Liver (tissue), 9 donors: ENCODE results near the gene CNKSR3. TPM values are rescaled to one million over a fixed set of nuclear protein-coding genes. Genes with fewer than 3 reads are reported as not detected.

Experiments used
- DNase-seq: peaks from one replicate; pipeline ENCODE4 v3.0.0-alpha.2; 2017; ENCODE audit warnings: low spot score
- H3K27ac ChIP-seq, 2 donors: one replicate each; pipeline ENCODE4 v1.7.0; 2013; ENCODE audit warnings: inconsistent platforms in 2 of 2, low read length in 2 of 2, control low read depth in 1 of 2, low read depth in 1 of 2, mild to moderate bottlenecking in 1 of 2
- H3K27me3 ChIP-seq, 4 donors: one replicate each; pipeline versions ENCODE4 v1.6.1 to v1.7.0; 2013; ENCODE audit warnings: low read length in 3 of 4, inconsistent platforms in 1 of 4, mild to moderate bottlenecking in 1 of 4, moderate library complexity in 1 of 4; ENCODE audit not compliant: control insufficient read depth in 4 of 4, insufficient read depth in 4 of 4
- H3K36me3 ChIP-seq, 4 donors: one replicate each; pipeline versions ENCODE4 v1.6.1 to v1.7.0; 2013; ENCODE audit warnings: low read length in 3 of 4, mild to moderate bottlenecking in 3 of 4, low read depth in 1 of 4, moderate library complexity in 1 of 4; ENCODE audit not compliant: control insufficient read depth in 4 of 4, insufficient read depth in 3 of 4
- H3K4me1 ChIP-seq, 4 donors: one replicate each; pipeline versions ENCODE4 v1.6.1 to v1.7.0; 2013; ENCODE audit warnings: low read length in 3 of 4, mild to moderate bottlenecking in 3 of 4, moderate library complexity in 1 of 4; ENCODE audit not compliant: control insufficient read depth in 4 of 4, insufficient read depth in 4 of 4
- H3K4me3 ChIP-seq, 3 donors: one replicate each; pipeline versions ENCODE4 v1.6.1 to v1.7.0; 2013; ENCODE audit warnings: low read length in 3 of 3, control low read depth in 1 of 3, low read depth in 1 of 3, mild to moderate bottlenecking in 1 of 3
- H3K9ac ChIP-seq, 2 donors: one replicate each; pipeline ENCODE4 v1.7.0; 2013; ENCODE audit warnings: low read length in 2 of 2, mild to moderate bottlenecking in 2 of 2, moderate library complexity in 2 of 2, control low read depth in 1 of 2, low read depth in 1 of 2
- H3K9me3 ChIP-seq, 4 donors: one replicate each; pipeline versions ENCODE4 v1.6.1 to v1.7.0; 2013; ENCODE audit warnings: low read length in 3 of 4; ENCODE audit not compliant: control insufficient read depth in 4 of 4
- ATF3 ChIP-seq: IDR thresholded peaks from 2 replicates; pipeline ENCODE4 v1.6.1; 2016; ENCODE audit warnings: antibody characterized with exemption
- CTCF ChIP-seq: fragments of 150-350 bp; IDR thresholded peaks from 2 replicates; pipeline ENCODE4 v1.5.1; 2017; ENCODE audit warnings: improper control_type of control experiment, low read depth, low read length; ENCODE audit not compliant: missing input control
- EGR1 ChIP-seq, 2 donors: IDR thresholded peaks; 2 replicates each; pipeline ENCODE4 v1.6.1; 2016 to 2018; ENCODE audit warnings: antibody characterized with exemption in 2 of 2, low read depth in 2 of 2
- FOXA2 ChIP-seq: IDR thresholded peaks from 2 replicates; pipeline ENCODE4 v1.6.1; 2016; ENCODE audit warnings: antibody characterized with exemption
- HNF4G ChIP-seq: IDR thresholded peaks from 2 replicates; pipeline ENCODE4 v1.6.1; 2016; ENCODE audit warnings: antibody characterized with exemption
- JUND ChIP-seq, 2 donors: IDR thresholded peaks; 2 replicates each; pipeline ENCODE4 v1.6.1; 2016; ENCODE audit warnings: antibody characterized with exemption in 2 of 2
- MAX ChIP-seq: IDR thresholded peaks from 2 replicates; pipeline ENCODE4 v1.6.1; 2016; ENCODE audit warnings: antibody characterized with exemption
- RAD21 ChIP-seq, 2 donors: IDR thresholded peaks; 2 replicates each; pipeline ENCODE4 v1.6.1; 2016; ENCODE audit warnings: antibody characterized with exemption in 2 of 2, mild to moderate bottlenecking in 2 of 2
- REST ChIP-seq: IDR thresholded peaks from 2 replicates; pipeline ENCODE4 v1.6.1; 2016; ENCODE audit warnings: antibody characterized with exemption, mild to moderate bottlenecking
- RXRA ChIP-seq, 2 donors: IDR thresholded peaks; 2 replicates each; pipeline ENCODE4 v1.6.1; 2017 to 2018; ENCODE audit warnings: antibody characterized with exemption in 2 of 2, mild to moderate bottlenecking in 1 of 2
- SP1 ChIP-seq: IDR thresholded peaks from 2 replicates; pipeline ENCODE4 v1.6.1; 2018; ENCODE audit warnings: antibody characterized with exemption, mild to moderate bottlenecking
- TAF1 ChIP-seq: conservative IDR thresholded peaks from 2 replicates; pipeline ENCODE4 v1.6.1; 2016; ENCODE audit warnings: antibody characterized with exemption, mild to moderate bottlenecking
- YY1 ChIP-seq: IDR thresholded peaks from 2 replicates; pipeline ENCODE4 v1.6.1; 2016; ENCODE audit warnings: antibody characterized with exemption, mild to moderate bottlenecking
- ZBTB33 ChIP-seq: IDR thresholded peaks from 2 replicates; pipeline ENCODE4 v1.6.1; 2016; ENCODE audit warnings: antibody characterized with exemption
- WGBS: extraction: QIAGEN DNeasy Blood & Tissue Kit; methylation state at CpG from one replicate; pipeline ENCODE4 v1.1.7; 2013; 5-methylcytosine and 5-hydroxymethylcytosine counted together
- polyA plus RNA-seq, 2 donors: library from polyadenylated mRNA; stranded (reverse) in 1 of 2; unstranded in 1 of 2; fragments of 200-250 nt in 1 of 2; fragments of >200 nt in 1 of 2; fragmentation: Nextera tagmentation in 1 of 2; extraction: Ambion mirVana in 1 of 2; gene quantifications; one replicate each; pipeline versions ENCODE4 v1.2.1 to v1.2.3, GENCODE V29; 2013 to 2015
- total RNA-seq, 2 donors: library from RNA; depleted of rRNA; stranded (reverse); fragments of >200 nt; gene quantifications; one replicate each; pipeline ENCODE4 v1.2.3, GENCODE V29; 2014
- donor health status: healthy.
- donor health status: healthy.
- donor health status: healthy.
- donor health status: healthy.
- donor health status: healthy.

Gene CNKSR3
- total and polyA plus RNA-seq, 4 donors = 6.4 to 22.7 (median 15.0) TPM

- no peak overlapping the region for H3K27ac ChIP-seq
- no peaks in the 10 kb centered on the region for H3K4me1 ChIP-seq
- no peaks in the 10 kb centered on the region for H3K27me3 ChIP-seq
- no peak for TF ChIP-seq ATF3
- no peak for TF ChIP-seq CTCF
- TF ChIP-seq HNF4G = no peak
- TF ChIP-seq ZBTB33 = no peak
- no peak for TF ChIP-seq JUND (IDR thresholded peaks at IDR 0.05)
- DNase-seq = no peak
- no peak overlapping the region for H3K4me3 ChIP-seq
- H3K9ac ChIP-seq = no peak overlapping the region
- no peaks in the 10 kb centered on the region for H3K36me3 ChIP-seq
- 98% methylated on average over 6 of the region's 6 CpGs for WGBS
- no peaks in the 10 kb centered on the region for H3K9me3 ChIP-seq
Observed at GRCh38 chr6:154529957-154530356, 19.5 kb upstream of the CNKSR3 start.

GRCh38 chr6:154528310-154528915, 17.9 kb upstream of the CNKSR3 start:
- Histone ChIP-seq H3K4me1 (no peaks in the 10 kb centered on the region), H3K27me3 (no peaks in the 10 kb centered on the region), H3K27ac (no peak overlapping the region), H3K9ac (no peak overlapping the region), H3K36me3 (no peaks in the 10 kb centered on the region), H3K9me3 (no peaks in the 10 kb centered on the region), H3K4me3 (no peak overlapping the region)
- DNase-seq = no peak
- TF ChIP-seq TAF1 (no peak), RXRA (IDR thresholded peaks at IDR 0.05) (no peak), SP1 (no peak), EGR1 (IDR thresholded peaks at IDR 0.05; ENCODE audit: low read depth in 2 of 2) (no peak), ATF3 (no peak), MAX (no peak), YY1 (no peak), ZBTB33 (no peak), RAD21 (IDR thresholded peaks at IDR 0.05) (no peak), FOXA2 (no peak), REST (no peak)
- 90% methylated on average over 3 of the region's 3 CpGs for WGBS
